GM18909 (cell line): ENCODE results near the gene CBX7.
A peak's percentile ranks its signal among the peaks of the same experiment; 100 is the strongest.

Source experiments
- ATAC-seq: cut with Tn5 transposase; IDR thresholded peaks from one replicate; pipeline ENCODE4 v1.9.1; 2021; ENCODE audit warnings: mild to moderate bottlenecking; ENCODE audit not compliant: unreplicated experiment, poor library complexity

The CBX7 gene

GRCh38 chr22:39094717-39095389 lies 57.6 kb downstream of the CBX7 start:
- no peak for ATAC-seq

- no peak for ATAC-seq
Measured at GRCh38 chr22:39092111-39092862, 60.2 kb downstream of the CBX7 start.

GRCh38 chr22:39091126-39092081 lies 61.1 kb downstream of the CBX7 start:
- ATAC-seq: no peak

DNA sequence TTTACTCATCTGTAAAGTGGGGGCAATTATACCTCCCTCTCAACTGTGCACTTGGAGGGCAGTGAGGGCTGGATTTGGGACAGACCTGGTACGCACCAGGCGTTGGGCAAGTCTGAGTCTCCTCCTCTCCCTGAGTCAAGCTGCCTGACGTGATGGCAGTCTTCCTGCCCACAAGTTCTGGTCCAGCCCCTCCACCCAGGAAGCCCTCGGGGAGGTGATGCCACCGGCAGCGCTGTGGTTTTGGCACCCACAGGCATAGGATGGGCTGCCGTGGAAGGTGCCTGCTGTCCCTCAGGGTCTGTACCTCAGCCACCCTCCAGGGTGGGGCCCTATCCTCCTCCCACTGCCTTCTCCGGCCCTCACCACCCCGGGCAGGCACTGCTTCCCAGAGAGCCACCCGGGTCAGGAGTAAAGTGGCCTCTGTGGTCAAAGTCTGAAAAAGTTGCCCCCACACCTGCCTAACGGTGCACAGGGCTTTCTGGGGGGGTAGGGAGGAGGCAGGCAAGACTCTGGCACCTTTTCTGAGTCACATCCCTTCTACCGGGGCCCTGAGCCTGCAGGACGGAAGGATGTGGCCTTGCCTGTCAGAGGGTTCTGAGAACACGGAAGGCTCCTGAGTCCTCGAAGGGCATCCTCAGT lies 61.9 kb downstream of the CBX7 start:
- peak; percentile 40 for ATAC-seq

- no peak for ATAC-seq
Measured at GRCh38 chr22:39089928-39090327, 62.6 kb downstream of the CBX7 start.

GRCh38 chr22:39088685-39089032 lies 63.8 kb downstream of the CBX7 start:
- no peak for ATAC-seq

GRCh38 chr22:39087881-39088684 lies 64.4 kb downstream of the CBX7 start:
- ATAC-seq: no peak

DNA sequence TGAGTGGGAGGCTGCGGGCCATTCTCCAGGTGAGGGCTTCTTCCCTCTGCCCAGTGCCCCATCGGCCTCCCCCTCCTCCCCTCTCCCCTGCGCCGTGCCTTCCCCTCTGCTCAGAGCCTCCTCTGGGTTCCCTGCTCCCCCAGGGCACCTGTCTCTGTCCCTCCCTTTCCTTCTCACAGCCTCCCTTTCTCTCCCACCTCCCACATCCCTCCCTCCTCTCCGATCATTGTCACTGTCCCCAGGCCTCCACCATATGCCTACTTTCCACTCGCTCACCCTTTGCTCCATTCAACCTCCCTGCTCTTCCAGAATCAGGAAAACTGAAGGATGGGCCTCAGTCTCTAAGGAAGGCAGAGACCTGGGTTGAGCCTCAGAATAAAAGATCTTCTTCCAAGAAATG lies 65.4 kb downstream of the CBX7 start:
- ATAC-seq: no peak

GRCh38 chr22:39084666-39085065 lies 67.8 kb downstream of the CBX7 start:
- ATAC-seq: no peak

DNA sequence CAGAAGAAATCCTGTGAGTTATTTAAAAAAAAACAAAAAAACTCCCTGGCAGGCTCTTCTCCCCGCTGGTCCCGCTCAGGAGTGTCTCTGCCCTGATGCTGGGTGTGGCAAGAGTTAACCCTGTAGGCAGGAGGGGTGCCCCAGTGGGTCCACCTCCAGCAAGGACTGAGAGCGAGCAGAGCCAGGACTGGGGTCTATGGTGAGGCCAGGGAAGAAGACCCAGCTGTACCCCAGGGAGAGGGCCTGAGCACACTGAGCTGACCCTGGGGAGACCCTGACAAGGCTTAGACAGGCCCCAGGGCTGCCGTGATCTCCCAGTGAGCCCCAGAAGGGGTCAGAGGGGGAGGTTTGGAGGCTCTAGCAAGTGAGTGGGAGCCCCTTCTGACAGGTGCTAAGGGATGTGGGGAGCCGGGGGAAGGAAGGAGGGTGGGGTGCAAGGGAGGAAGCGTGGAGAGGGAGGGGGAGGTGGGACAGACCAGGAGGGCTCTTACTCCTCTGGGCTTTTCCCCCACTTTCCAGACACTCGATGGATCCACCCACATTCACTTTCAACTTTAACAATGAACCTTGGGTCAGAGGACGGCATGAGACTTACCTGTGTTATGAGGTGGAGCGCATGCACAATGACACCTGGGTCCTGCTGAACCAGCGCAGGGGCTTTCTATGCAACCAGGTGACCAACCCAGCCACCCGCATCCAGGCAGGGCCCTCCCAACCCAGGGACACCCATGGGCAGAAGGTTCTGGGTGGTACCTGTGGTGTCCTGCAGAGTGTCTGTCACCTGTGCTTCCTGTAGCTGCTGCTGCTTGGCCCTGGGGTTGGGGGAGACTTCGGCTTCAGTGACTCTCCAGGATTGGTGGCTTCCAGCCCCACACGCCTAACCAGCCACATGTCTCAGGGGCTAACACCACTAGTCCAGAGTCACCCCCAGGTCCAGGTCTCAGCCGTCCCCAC lies 69.0 kb downstream of the CBX7 start:
- ATAC-seq: no peak

GRCh38 chr22:39081598-39081997 lies 70.9 kb downstream of the CBX7 start:
- ATAC-seq: no peak

DNA sequence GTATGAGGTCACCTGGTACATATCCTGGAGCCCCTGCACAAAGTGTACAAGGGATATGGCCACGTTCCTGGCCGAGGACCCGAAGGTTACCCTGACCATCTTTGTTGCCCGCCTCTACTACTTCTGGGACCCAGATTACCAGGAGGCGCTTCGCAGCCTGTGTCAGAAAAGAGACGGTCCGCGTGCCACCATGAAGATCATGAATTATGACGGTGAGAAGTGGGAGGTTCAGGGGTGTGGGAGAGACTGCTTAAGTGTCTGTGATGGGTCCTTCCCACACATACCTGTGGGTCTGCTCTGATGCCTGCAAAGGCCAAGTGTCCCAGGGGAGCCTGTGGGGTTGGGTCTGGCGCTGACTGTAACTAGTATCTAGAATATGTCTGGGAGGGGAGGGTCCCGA lies 71.5 kb downstream of the CBX7 start:
- no peak for ATAC-seq
